Stimulated activated memory B cell treated with anti-CD40 and anti-IgM and Interleukin-4, amounts not matched to agents 10 μg/mL and 1 μg/mL and 100 μg/mL, for 72 hours (primary cell): Measurements from ENCODE around the gene MOAP1.
"Not testable (repeated sequence)": the region's sequence is repeated elsewhere in the genome, so short reads cannot be mapped to it uniquely, and the experiment has no call there.

Experiments used
- ATAC-seq: fragments of 150-1000 bp; cut with Tn5 transposase; 2 replicates; pipeline ENCODE4 v1.10.0; 2021
- H3K27ac Mint-ChIP-seq: one replicate; pipeline ENCODE4 v1.8.0; 2022; ENCODE audit warnings: mild to moderate bottlenecking, mixed read lengths
- H3K27me3 Mint-ChIP-seq: one replicate; pipeline ENCODE4 v1.8.0; 2022; ENCODE audit warnings: mixed read lengths
- H3K36me3 Mint-ChIP-seq: one replicate; pipeline ENCODE4 v1.8.0; 2022; ENCODE audit warnings: mixed read lengths
- H3K4me1 Mint-ChIP-seq: one replicate; pipeline ENCODE4 v1.8.0; 2022; ENCODE audit warnings: mixed read lengths
- H3K4me3 Mint-ChIP-seq: one replicate; pipeline ENCODE4 v1.8.0; 2022; ENCODE audit warnings: mild to moderate bottlenecking, moderate library complexity, mixed read lengths
- H3K9me3 Mint-ChIP-seq: one replicate; pipeline ENCODE4 v1.8.0; 2022; ENCODE audit warnings: mixed read lengths

Gene MOAP1

GRCh38 chr14:93201155-93201704 is 16.5 kb upstream of the MOAP1 start:
- Mint-ChIP-seq H3K4me3 (no peak overlapping the region), H3K4me1 (peaks cover 23% of the 10 kb centered on the region), H3K27ac (no peak overlapping the region), H3K36me3 (peaks cover 5% of the 10 kb centered on the region), H3K27me3 (no peaks in the 10 kb centered on the region), H3K9me3 (no peaks in the 10 kb centered on the region)
- ATAC-seq, result no peak

GRCh38 chr14:93200553-93200952 is 15.9 kb upstream of the MOAP1 start:
- Mint-ChIP-seq H3K27me3 (no peaks in the 10 kb centered on the region), H3K27ac (no peak overlapping the region), H3K4me3 (no peak overlapping the region), H3K9me3 (no peaks in the 10 kb centered on the region), H3K4me1 (peaks cover 17% of the 10 kb centered on the region), H3K36me3 (peaks cover 5% of the 10 kb centered on the region)
- no peak for ATAC-seq

DNA sequence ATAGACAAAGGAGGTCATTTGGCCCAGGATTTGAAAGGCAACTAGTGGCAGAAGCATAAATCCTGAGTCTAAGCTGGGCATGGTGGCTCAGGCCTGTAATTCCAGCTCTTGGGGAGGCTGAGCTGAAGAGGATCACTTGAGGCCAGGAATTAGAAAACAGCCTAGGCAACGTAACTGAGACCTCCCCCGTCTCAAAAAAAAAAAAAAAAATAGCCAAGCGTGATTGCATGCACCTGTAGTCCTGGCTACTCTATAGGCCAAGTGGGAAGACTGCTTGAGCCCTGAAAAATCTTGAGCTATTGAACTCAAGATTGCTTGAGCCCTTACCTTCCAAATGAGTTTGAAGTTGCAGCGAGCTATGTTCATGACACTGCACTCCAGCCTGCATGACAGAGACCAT is 14.3 kb upstream of the MOAP1 start:
- Mint-ChIP-seq H3K9me3 (no peaks in the 10 kb centered on the region), H3K4me3 (no peak overlapping the region), H3K27ac (no peak overlapping the region), H3K27me3 (no peaks in the 10 kb centered on the region), H3K4me1 (peaks cover 2% of the 10 kb centered on the region), H3K36me3 (no peaks in the 10 kb centered on the region)
- ATAC-seq, result no peak

DNA sequence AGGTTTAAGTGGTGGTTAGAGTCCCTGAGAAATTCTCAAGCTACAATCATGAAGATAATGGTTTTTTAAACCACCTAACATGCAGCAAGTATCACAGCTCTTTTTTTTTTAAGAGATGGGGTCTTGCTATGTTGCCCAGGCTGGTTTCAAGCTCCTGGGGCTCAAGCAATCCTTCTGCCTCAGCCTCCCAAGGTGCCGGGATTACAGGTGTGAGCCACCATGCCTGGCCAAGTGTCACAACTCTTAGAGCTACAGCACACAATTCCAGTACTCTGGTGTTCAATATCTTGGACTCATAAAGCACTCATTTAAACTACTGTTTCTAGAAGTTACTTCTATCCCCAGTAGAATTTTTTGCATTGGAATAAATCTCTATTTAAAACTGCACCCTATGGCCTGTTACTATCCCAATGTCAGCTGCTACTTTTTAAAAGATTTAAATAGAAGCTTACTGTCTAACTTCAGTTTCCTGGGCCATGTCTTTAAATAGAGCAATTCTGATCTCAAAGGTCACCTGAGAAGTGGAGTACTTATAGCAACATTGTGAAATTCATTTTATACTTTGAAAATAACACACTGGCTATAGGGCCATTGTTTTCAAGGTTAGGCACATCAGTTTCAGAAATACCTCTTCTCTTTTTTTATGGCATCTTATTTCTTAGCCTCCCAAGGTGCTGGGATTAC is 10.8 kb upstream of the MOAP1 start:
- no peaks in the 10 kb centered on the region for H3K9me3 Mint-ChIP-seq
- ATAC-seq, result no peak
- no peaks in the 10 kb centered on the region for H3K27me3 Mint-ChIP-seq
- H3K36me3 Mint-ChIP-seq, result peaks cover 3% of the 10 kb centered on the region
- no peak overlapping the region for H3K27ac Mint-ChIP-seq
- no peaks in the 10 kb centered on the region for H3K4me1 Mint-ChIP-seq
- H3K4me3 Mint-ChIP-seq, result no peak overlapping the region

DNA sequence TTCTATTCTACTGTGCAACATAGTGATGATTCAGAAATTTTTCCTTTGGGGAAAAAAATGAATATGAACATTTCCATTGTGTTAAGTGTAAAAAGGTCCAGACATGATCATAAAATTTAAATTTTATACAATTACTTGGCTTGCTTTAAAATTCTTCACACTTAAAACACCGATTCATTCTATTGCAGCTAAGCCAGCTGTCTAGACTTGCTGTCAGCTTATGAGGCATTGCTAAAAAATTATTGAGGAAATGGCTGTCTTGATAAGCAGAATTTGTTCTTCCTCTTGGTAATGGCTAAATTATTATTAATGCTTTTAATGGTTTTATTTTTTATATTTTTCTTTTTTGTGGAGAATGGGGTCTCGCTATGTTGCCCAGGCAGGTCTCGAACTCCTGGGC is 2.3 kb upstream of the MOAP1 start:
- ATAC-seq, result no peak
- H3K9me3 Mint-ChIP-seq, result no peaks in the 10 kb centered on the region
- H3K27me3 Mint-ChIP-seq, result no peaks in the 10 kb centered on the region
- no peak overlapping the region for H3K4me3 Mint-ChIP-seq
- peaks cover 29% of the 10 kb centered on the region for H3K4me1 Mint-ChIP-seq
- H3K36me3 Mint-ChIP-seq, result peaks cover 15% of the 10 kb centered on the region
- H3K27ac Mint-ChIP-seq, result no peak overlapping the region

- Mint-ChIP-seq H3K4me3 (peak overlapping the region; percentile 68), H3K4me1 (peaks cover 29% of the 10 kb centered on the region), H3K27ac (peak overlapping the region; percentile 88), H3K36me3 (peaks cover 19% of the 10 kb centered on the region), H3K27me3 (no peaks in the 10 kb centered on the region), H3K9me3 (no peaks in the 10 kb centered on the region)
- no peak for ATAC-seq
Measured at GRCh38 chr14:93186466-93186865, 1.8 kb upstream of the MOAP1 start.

DNA sequence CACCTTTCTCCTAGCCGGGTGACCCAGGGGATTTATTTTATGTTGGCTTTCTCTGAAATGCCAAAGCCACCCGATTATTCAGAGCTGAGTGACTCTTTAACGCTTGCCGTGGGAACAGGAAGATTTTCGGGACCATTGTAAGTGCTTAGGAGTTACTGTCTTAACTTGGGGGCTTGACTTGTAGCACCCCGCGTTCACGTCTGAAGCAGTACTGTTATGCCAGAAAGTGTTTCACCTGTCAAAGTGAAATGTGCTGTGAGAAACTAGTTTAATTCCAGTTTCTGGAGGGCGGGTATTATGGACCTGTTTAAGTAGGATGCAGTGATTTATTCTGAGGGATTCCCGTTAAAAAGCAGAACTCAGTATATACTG is 638 bp upstream of the MOAP1 start:
- Mint-ChIP-seq H3K27ac (peak overlapping the region; percentile 88), H3K9me3 (no peaks in the 10 kb centered on the region), H3K36me3 (peaks cover 15% of the 10 kb centered on the region), H3K4me1 (peaks cover 29% of the 10 kb centered on the region), H3K4me3 (peak overlapping the region; percentile 93), H3K27me3 (no peaks in the 10 kb centered on the region)
- ATAC-seq, result no peak

GRCh38 chr14:93183596-93184317 is 940 bp downstream of the MOAP1 start:
- no peaks in the 10 kb centered on the region for H3K9me3 Mint-ChIP-seq
- H3K27me3 Mint-ChIP-seq, result no peaks in the 10 kb centered on the region

DNA sequence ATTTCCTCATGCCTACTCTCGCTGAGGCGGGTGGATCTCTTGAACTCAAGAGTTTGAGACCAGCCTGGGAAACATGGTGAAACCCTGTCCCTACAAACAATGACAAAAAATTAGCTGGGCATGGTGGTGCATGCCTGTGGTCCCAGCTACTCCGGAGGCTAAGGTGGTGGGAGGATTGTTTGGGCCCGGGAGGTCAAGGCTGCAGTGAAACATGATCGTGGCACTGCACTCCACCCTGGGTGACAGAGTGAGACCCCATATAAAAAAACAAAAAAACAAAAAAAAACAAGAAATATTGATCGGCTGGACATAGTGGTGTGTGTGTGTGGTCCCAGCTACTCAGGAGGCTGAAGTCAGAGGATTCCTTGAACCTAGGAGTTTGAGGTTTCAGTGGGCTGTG is 9.2 kb downstream of the MOAP1 start:
- H3K27ac Mint-ChIP-seq, result no peak overlapping the region
- H3K27me3 Mint-ChIP-seq, result no peaks in the 10 kb centered on the region
- H3K4me3 Mint-ChIP-seq, result no peak overlapping the region
- H3K4me1 Mint-ChIP-seq, result no peaks in the 10 kb centered on the region
- no peaks in the 10 kb centered on the region for H3K36me3 Mint-ChIP-seq
- no peak for ATAC-seq
- no peaks in the 10 kb centered on the region for H3K9me3 Mint-ChIP-seq

More at GRCh38 chr14:93183596-93184317, 940 bp downstream of the MOAP1 start:
- Mint-ChIP-seq H3K36me3 (peaks cover 9% of the 10 kb centered on the region), H3K4me1 (peaks cover 29% of the 10 kb centered on the region), H3K4me3 (peak overlapping the region; percentile 87), H3K27ac (peak overlapping the region; percentile 88)
- no peak for ATAC-seq

DNA sequence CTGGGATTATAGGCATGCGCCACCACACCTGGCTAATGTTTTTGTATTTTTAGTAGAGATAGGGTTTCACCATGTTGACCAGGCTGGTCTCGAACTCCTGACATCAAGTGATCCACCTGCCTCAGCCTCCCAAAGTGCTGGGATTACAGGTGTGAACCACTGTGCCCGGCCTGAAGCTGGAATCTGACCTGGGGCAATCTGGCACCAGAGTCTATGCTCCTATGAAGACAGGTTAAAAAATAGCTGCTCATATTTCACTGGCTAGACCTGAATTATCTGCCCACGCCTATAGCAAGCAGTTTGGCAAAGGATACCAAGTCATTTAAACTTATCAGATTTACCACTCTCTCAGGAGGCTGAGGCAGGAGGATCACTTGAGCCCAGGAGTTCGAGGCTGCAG is 10.0 kb downstream of the MOAP1 start:
- not testable (repeated sequence) for H3K4me1 Mint-ChIP-seq, H3K9me3 Mint-ChIP-seq, H3K36me3 Mint-ChIP-seq, H3K4me3 Mint-ChIP-seq, H3K27ac Mint-ChIP-seq, ATAC-seq, H3K27me3 Mint-ChIP-seq

DNA sequence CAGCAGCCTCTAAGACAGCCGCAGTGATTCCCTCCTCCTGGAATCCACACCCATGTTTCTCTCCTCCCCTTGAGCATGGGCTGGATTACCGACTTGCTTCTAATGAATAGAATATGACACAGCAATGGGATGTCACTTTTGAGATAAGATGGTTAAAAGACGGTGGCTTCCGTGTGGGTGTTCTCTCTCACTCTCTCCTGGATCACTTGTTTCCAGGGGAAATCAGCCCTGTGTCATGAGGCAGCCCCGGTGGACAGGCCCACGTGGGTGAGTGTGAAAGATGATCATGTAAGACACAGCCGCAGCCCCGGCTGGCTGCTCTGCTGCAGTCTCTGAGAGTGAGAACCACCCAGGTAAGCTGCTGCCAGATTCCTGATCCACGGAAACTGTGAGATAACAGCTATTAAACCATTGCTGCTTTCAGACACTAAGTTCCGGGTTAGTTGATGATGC is 10.7 kb downstream of the MOAP1 start:
- Mint-ChIP-seq H3K9me3 (no peaks in the 10 kb centered on the region), H3K27ac (no peak overlapping the region), H3K4me3 (no peak overlapping the region), H3K27me3 (no peaks in the 10 kb centered on the region), H3K36me3 (no peaks in the 10 kb centered on the region), H3K4me1 (no peaks in the 10 kb centered on the region)
- ATAC-seq, result no peak

GRCh38 chr14:93171376-93171775 is 13.3 kb downstream of the MOAP1 start:
- ATAC-seq, result no peak
- no peaks in the 10 kb centered on the region for H3K4me1 Mint-ChIP-seq
- no peaks in the 10 kb centered on the region for H3K9me3 Mint-ChIP-seq
- no peak overlapping the region for H3K4me3 Mint-ChIP-seq
- H3K36me3 Mint-ChIP-seq, result no peaks in the 10 kb centered on the region
- H3K27me3 Mint-ChIP-seq, result no peaks in the 10 kb centered on the region
- H3K27ac Mint-ChIP-seq, result no peak overlapping the region

DNA sequence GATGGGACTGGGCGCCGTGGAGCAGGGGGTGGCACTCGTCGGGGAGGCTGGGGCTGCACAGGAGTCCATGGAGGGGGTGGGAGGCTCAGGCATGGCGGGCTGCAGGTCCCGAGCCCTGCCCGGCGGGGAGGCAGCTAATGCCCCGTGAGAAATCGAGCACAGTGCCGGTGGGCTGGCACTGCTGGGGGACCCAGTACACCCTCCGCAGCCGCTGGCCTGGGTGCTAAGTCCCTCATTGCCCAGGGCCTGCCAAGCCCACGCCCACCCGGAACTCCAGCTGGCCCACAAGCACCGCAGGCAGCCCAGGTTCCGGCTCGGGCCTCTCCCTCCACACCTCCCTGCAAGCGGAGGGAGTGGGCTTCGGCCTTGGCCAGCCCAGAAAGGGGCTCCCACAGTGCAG is 14.6 kb downstream of the MOAP1 start:
- not testable (repeated sequence) for H3K27ac Mint-ChIP-seq, ATAC-seq, H3K36me3 Mint-ChIP-seq, H3K9me3 Mint-ChIP-seq, H3K4me1 Mint-ChIP-seq, H3K4me3 Mint-ChIP-seq, H3K27me3 Mint-ChIP-seq

DNA sequence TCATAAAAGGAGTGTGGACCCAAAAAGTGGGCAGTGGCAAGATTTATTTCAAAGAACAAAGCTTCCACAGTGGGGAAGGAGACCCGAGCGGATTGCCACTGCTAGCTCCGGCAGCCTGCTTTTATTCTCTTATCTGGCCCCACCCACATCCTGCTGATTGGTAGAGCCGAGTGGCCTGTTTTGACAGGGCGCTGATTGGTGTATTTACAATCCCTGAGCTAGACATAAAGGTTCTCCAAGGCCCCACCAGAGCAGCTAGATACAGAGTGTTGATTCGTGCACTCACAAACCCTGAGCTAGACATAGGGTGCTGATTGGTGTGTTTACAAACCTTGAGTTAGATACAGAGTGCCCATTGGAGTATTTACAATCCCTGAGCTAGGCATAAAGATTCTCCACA is 15.1 kb downstream of the MOAP1 start:
- not testable (repeated sequence) for H3K36me3 Mint-ChIP-seq, ATAC-seq, H3K9me3 Mint-ChIP-seq, H3K4me1 Mint-ChIP-seq, H3K4me3 Mint-ChIP-seq, H3K27ac Mint-ChIP-seq, H3K27me3 Mint-ChIP-seq

DNA sequence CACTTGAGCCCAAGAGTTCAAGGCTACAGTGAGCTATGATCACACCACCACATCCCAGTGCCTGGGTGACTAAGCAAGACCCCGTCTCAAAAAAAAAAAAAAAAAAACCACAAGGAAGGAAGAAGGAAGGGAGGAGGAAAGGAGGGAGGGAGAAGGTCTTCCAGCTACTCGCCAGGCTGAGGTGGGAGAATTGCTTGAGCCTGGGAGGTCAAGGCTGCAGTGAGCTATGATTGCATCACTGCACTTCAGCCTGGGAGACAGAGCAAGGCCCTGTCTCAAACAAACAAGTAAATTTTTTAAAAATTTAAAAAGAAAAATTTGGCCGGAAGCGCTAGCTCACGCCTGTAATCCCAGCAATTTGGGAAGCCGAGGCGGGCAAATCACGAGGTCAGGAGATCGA is 16.1 kb downstream of the MOAP1 start:
- ATAC-seq, H3K9me3 Mint-ChIP-seq, H3K4me1 Mint-ChIP-seq, H3K27me3 Mint-ChIP-seq, H3K36me3 Mint-ChIP-seq, H3K27ac Mint-ChIP-seq, H3K4me3 Mint-ChIP-seq: not testable (repeated sequence)
